Stimulated activated CD8-positive, alpha-beta memory T cell treated with anti-CD3 and anti-CD28 coated beads, Interleukin-12 subunit alpha, Interleukin-12 subunit beta, amount 100 ng/mL, for 24 hours (primary cell): Measurements from ENCODE around the gene PCDHGB7.
"Not testable (repeated sequence)": the region's sequence is repeated elsewhere in the genome, so short reads cannot be mapped to it uniquely, and the experiment has no call there.

Experiments
- DNase-seq: peaks from one replicate; pipeline ENCODE4 v3.0.0-alpha.2; 2020; ENCODE audit errors: extremely low read depth

Gene PCDHGB7

GRCh38 chr5:141397756-141398551, 19.5 kb upstream of the PCDHGB7 start, which contains the start of gene PCDHGB5:
TSS of gene PCDHGB5 (plus strand) at chr5:141397947. CDS start at chr5:141398128, 181 bp downstream.
- not testable (repeated sequence) for DNase-seq

GRCh38 chr5:141398608-141399007, 18.9 kb upstream of the PCDHGB7 start:
- DNase-seq = no peak

- DNase-seq = no peak
These were observed 17.8 kb upstream of the PCDHGB7 start for GRCh38 chr5:141399555-141400258.

GRCh38 chr5:141402553-141403243, 14.8 kb upstream of the PCDHGB7 start, which contains the start of gene PCDHGA9:
TSS of gene PCDHGA9 (plus strand) at chr5:141402778. CDS start at chr5:141402953, 175 bp downstream.
- DNase-seq = no peak

DNA sequence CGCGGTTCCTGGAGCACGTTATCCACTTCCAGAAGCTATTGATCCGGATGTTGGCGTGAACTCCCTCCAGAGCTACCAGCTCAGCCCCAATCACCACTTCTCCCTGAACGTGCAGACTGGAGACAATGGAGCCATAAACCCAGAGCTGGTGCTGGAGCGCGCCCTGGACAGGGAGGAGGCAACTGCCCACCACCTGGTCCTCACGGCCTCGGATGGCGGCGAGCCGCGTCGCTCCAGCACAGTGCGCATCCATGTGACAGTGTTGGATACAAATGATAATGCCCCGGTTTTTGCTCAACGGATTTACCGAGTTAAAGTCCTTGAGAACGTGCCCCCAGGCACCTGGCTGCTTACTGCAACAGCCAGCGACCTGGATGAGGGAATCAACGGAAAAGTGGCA, 14.1 kb upstream of the PCDHGB7 start:
- DNase-seq = no peak

DNA sequence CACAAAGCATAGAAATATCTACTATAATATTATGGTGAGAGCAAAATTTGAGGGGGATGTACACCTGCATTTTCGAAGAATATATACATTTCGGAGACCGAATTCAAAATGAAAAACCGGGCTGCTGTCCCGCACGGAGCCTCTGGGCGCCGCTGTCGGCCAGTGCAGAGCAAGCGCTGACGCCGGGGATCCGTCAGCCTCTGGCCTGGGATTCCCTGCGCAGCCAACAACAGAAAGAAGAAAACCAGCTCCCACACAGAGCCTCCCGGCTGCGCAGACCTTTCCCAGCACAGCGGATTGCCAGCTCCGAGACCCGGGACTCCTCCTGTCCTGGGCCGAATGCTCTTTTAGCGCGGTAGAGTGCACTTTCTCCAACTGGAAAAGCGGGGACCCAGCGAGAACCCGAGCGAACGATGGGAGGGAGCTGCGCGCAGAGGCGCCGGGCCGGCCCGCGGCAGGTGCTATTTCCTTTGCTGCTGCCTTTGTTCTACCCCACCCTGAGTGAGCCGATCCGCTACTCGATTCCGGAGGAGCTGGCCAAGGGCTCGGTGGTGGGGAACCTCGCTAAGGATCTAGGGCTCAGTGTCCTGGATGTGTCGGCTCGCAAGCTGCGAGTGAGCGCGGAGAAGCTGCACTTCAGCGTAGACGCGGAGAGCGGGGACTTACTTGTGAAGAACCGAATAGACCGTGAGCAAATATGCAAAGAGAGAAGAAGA, 9.5 kb upstream of the PCDHGB7 start, which contains the start of gene PCDHGB6:
Gene PCDHGB6 (plus strand): TSS at position 232 of the 716 bp plus-strand sequence. CDS start 182 bp downstream, at position 414.
- DNase-seq = not testable (repeated sequence)

DNA sequence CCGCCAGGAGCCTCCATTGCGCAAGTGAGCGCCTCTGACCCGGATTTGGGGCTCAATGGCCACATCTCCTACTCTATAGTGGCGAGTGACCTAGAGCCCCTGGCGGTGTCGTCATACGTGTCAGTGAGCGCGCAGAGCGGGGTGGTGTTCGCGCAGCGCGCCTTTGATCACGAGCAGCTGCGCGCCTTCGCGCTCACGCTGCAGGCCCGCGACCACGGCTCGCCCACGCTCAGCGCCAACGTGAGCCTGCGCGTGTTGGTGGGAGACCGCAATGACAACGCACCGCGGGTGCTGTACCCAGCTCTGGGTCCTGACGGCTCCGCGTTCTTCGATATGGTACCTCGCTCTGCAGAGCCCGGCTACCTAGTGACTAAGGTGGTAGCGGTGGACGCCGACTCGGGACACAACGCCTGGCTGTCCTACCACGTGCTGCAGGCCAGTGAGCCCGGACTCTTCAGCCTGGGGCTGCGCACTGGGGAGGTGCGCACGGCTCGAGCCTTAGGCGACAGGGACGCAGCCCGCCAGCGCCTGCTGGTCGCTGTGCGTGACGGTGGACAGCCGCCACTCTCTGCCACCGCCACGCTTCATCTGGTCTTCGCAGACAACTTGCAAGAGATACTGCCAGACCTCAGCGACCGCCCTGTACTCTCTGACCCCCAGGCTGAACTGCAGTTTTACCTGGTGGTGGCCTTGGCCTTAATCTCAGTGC, 7.7 kb upstream of the PCDHGB7 start:
- DNase-seq = no peak

GRCh38 chr5:141411575-141411974, 5.9 kb upstream of the PCDHGB7 start:
- no peak for DNase-seq

DNA sequence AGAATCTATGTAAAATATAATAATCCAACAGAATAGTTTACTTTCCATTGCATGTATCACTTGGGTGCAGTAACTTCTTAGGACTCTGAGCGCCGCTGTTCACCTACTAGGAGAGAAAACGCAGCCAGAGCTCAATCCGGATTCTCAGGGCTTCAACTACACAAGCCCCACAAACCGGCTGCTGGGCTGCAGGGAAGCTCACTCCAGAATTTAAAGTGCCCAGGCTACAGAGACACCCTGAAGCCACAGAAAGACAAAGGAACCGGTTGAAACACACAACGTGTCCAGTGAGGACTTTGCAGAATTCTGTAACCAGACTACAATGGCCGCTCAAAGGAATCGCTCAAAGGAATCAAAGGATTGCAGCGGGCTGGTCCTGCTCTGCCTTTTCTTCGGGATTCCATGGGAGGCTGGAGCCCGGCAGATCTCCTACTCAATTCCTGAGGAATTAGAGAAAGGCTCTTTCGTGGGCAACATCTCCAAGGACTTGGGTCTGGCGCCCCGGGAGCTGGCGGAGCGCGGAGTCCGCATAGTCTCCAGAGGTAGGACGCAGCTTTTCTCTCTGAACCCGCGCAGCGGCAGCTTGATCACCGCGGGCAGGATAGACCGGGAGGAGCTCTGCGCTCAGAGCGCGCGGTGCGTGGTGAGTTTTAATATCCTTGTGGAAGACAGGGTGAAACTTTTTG, 4.5 kb upstream of the PCDHGB7 start, which contains the start of gene PCDHGA10:
Gene PCDHGA10 (plus strand): TSS at position 134 of the 686 bp plus-strand sequence. CDS start 189 bp downstream, at position 323.
- DNase-seq = no peak

- no peak for DNase-seq
These were observed 3.9 kb upstream of the PCDHGB7 start for GRCh38 chr5:141413540-141414069.

DNA sequence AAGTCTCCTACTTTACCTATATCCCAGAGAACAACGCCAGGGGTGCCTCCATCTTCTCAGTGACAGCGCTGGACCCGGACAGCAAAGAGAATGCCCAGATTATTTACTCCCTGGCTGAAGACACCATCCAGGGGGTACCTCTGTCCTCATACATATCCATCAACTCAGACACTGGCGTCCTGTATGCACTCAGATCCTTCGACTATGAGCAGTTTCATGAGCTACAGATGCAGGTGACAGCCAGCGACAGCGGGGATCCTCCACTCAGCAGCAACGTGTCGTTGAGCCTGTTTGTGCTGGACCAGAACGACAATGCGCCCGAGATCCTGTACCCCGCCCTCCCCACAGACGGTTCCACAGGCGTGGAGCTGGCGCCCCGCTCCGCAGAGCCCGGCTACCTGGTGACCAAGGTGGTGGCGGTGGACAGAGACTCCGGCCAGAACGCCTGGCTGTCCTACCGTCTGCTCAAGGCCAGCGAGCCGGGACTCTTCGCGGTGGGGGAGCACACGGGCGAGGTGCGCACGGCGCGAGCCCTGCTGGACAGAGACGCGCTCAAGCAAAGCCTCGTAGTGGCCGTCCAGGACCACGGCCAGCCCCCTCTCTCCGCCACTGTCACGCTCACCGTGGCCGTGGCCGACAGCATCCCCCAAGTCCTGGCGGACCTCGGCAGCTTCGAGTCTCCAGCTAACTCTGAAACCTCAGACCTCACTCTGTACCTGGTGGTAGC, 2.8 kb upstream of the PCDHGB7 start:
- not testable (repeated sequence) for DNase-seq

- not testable (repeated sequence) for DNase-seq
These were observed 2.2 kb upstream of the PCDHGB7 start for GRCh38 chr5:141415275-141415618.

GRCh38 chr5:141419074-141419880, 1.8 kb downstream of the PCDHGB7 start:
- DNase-seq = no peak

- no peak for DNase-seq
These were observed 3.5 kb downstream of the PCDHGB7 start, which contains the start of gene PCDHGA11 for GRCh38 chr5:141420855-141421488. TSS of gene PCDHGA11 (plus strand) at chr5:141421051. CDS start at chr5:141421228, 177 bp downstream.

DNA sequence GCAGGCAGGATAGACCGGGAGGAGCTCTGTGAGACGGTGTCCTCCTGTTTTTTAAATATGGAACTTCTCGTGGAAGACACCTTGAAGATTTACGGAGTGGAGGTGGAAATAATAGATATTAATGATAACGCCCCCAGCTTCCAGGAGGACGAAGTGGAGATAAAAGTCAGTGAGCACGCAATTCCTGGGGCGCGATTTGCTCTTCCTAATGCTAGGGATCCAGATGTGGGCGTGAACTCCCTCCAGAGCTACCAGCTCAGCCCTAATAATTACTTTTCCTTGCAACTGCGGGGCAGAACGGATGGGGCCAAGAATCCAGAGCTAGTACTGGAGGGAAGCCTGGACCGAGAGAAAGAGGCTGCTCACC, 4.0 kb downstream of the PCDHGB7 start:
- DNase-seq = no peak

DNA sequence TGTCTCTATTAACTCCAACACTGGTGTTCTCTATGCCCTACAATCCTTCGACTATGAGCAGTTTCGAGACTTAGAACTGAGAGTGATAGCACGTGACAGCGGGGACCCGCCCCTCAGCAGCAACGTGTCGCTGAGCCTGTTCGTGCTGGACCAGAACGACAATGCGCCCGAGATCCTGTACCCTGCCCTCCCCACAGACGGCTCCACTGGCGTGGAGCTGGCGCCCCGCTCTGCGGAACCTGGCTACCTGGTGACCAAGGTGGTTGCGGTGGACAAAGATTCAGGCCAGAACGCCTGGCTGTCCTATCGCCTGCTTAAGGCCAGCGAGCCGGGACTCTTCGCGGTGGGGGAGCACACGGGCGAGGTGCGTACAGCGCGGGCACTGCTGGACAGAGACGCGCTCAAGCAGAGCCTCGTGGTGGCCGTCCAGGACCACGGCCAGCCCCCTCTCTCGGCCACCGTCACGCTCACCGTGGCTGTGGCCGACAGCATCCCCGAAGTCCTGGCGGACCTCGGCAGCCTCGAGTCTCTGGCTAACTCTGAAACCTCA, 5.3 kb downstream of the PCDHGB7 start:
- DNase-seq = no peak

GRCh38 chr5:141427783-141428426, 10.4 kb downstream of the PCDHGB7 start:
- no peak for DNase-seq
